ENCODE measurements around the gene CAMK1D. TPM values are rescaled to one million over a fixed set of nuclear protein-coding genes. Genes with fewer than 3 reads are reported as not detected.

CAMK1D gene
- total RNA-seq, 2 experiments from 2014 or later, result 28.8 to 35.3 TPM

- intact Hi-C loops (cut with DNase I, micrococcal nuclease), result no loop called here
- H3K9me3 Mint-ChIP-seq, result no peaks in the 10 kb centered on the region
- DNase-seq (no peak), ATAC-seq (ENCODE audit: poor library complexity) (no peak)
- H3K4me1 Mint-ChIP-seq (ENCODE audit: low read depth), result no peaks in the 10 kb centered on the region
- no peak overlapping the region for H3K27ac ChIP-seq (ENCODE audit: low read depth in 1 of 2, low read length in 2 of 2)
- H3K9me3 ChIP-seq (ENCODE audit: control insufficient read depth in 1 of 2, insufficient read depth in 1 of 2, low read length in 2 of 2), result no peaks in the 10 kb centered on the region
- no peaks in the 10 kb centered on the region for H3K4me1 ChIP-seq (ENCODE audit: insufficient read depth, low read length)
- H3K27me3 Mint-ChIP-seq, result peaks cover 7% of the 10 kb centered on the region
- no peak overlapping the region for H3K4me3 Mint-ChIP-seq
- CTCF ChIA-PET, result no interaction called here
- H3K36me3 ChIP-seq (ENCODE audit: insufficient read depth, low read length), result no peaks in the 10 kb centered on the region
- H3K4me3 ChIP-seq (ENCODE audit: low read length), result no peak overlapping the region
- H3K36me3 Mint-ChIP-seq (ENCODE audit: low read depth), result no peaks in the 10 kb centered on the region
- POLR2A ChIA-PET, result no interaction called here
- H3K27ac Mint-ChIP-seq, result no peak overlapping the region
- peaks cover 0 to 9% of the 10 kb centered on the region in 2 experiments for H3K27me3 ChIP-seq (ENCODE audit: control insufficient read depth in 1 of 2, insufficient read depth in 2 of 2, low read length in 2 of 2)
- TF ChIP-seq CTCF (IDR thresholded peaks at IDR 0.05), result no peak
Measured at GRCh38 chr10:12873172-12873571, 523.8 kb downstream of the CAMK1D start.

- intact Hi-C loops (cut with DNase I, micrococcal nuclease), result no loop called here
- peaks cover 7% of the 10 kb centered on the region for H3K27me3 Mint-ChIP-seq
- ChIA-PET POLR2A (no interaction called here), CTCF (no interaction called here)
- H3K4me1 ChIP-seq (ENCODE audit: insufficient read depth, low read length), result no peaks in the 10 kb centered on the region
- H3K27me3 ChIP-seq (ENCODE audit: control insufficient read depth in 1 of 2, insufficient read depth in 2 of 2, low read length in 2 of 2), result peaks cover 0 to 9% of the 10 kb centered on the region in 2 experiments
- no peak overlapping the region for H3K27ac ChIP-seq (ENCODE audit: low read depth in 1 of 2, low read length in 2 of 2)
- no peak for TF ChIP-seq CTCF (IDR thresholded peaks at IDR 0.05)
- peaks cover under 1% of the 10 kb centered on the region for H3K9me3 Mint-ChIP-seq
- no peaks in the 10 kb centered on the region for H3K4me1 Mint-ChIP-seq (ENCODE audit: low read depth)
- DNase-seq (no peak), ATAC-seq (ENCODE audit: poor library complexity) (no peak)
- H3K9me3 ChIP-seq (ENCODE audit: control insufficient read depth in 1 of 2, insufficient read depth in 1 of 2, low read length in 2 of 2), result peaks cover 0 to 4% of the 10 kb centered on the region in 2 experiments
- H3K36me3 Mint-ChIP-seq (ENCODE audit: low read depth), result no peaks in the 10 kb centered on the region
- H3K4me3 Mint-ChIP-seq, result no peak overlapping the region
- no peaks in the 10 kb centered on the region for H3K36me3 ChIP-seq (ENCODE audit: insufficient read depth, low read length)
- H3K4me3 ChIP-seq (ENCODE audit: low read length), result no peak overlapping the region
- no peak overlapping the region for H3K27ac Mint-ChIP-seq
Measured at GRCh38 chr10:12874501-12874900, 525.2 kb downstream of the CAMK1D start.

GRCh38 chr10:12875100-12875499, 525.8 kb downstream of the CAMK1D start:
- intact Hi-C loops (cut with DNase I, micrococcal nuclease), result no loop called here
- CTCF ChIA-PET, result no interaction called here
- peaks cover 3% of the 10 kb centered on the region for H3K9me3 Mint-ChIP-seq

More at GRCh38 chr10:12875100-12875499, 525.8 kb downstream of the CAMK1D start:
- no peaks in the 10 kb centered on the region for H3K4me1 Mint-ChIP-seq (ENCODE audit: low read depth)
- H3K9me3 ChIP-seq (ENCODE audit: control insufficient read depth in 1 of 2, insufficient read depth in 1 of 2, low read length in 2 of 2), result peaks cover 0 to 6% of the 10 kb centered on the region in 2 experiments
- no peak overlapping the region for H3K4me3 Mint-ChIP-seq
- POLR2A ChIA-PET, result no interaction called here
- TF ChIP-seq CTCF (IDR thresholded peaks at IDR 0.05), result no peak
- no peak overlapping the region for H3K27ac ChIP-seq (ENCODE audit: low read depth in 1 of 2, low read length in 2 of 2)
- H3K27me3 ChIP-seq (ENCODE audit: control insufficient read depth in 1 of 2, insufficient read depth in 2 of 2, low read length in 2 of 2), result peaks cover 1 to 9% of the 10 kb centered on the region in 2 experiments
- DNase-seq (no peak), ATAC-seq (ENCODE audit: poor library complexity) (no peak)
- H3K4me3 ChIP-seq (ENCODE audit: low read length), result no peak overlapping the region
- no peaks in the 10 kb centered on the region for H3K36me3 Mint-ChIP-seq (ENCODE audit: low read depth)
- no peaks in the 10 kb centered on the region for H3K36me3 ChIP-seq (ENCODE audit: insufficient read depth, low read length)
- peaks cover 11% of the 10 kb centered on the region for H3K27me3 Mint-ChIP-seq
- H3K4me1 ChIP-seq (ENCODE audit: insufficient read depth, low read length), result no peaks in the 10 kb centered on the region
- no peak overlapping the region for H3K27ac Mint-ChIP-seq

All from CD4-positive, alpha-beta T cell (primary cell).